GM21528 (cell line): ENCODE data around the gene ENO4.
A peak's percentile ranks its signal among the peaks of the same experiment; 100 is the strongest.

Experiments
- ATAC-seq: cut with Tn5 transposase; IDR thresholded peaks from one replicate; pipeline ENCODE4 v1.9.1; 2021; ENCODE audit warnings: mild to moderate bottlenecking, moderate library complexity; ENCODE audit not compliant: unreplicated experiment, low FRiP score

The ENO4 gene

GRCh38 chr10:116849248-116850057 is at the start of gene ENO4:
ENO4 (plus strand) TSS chr10:116849499; CDS start chr10:116849567, 68 bp downstream.
- peak; percentile 68 for ATAC-seq

GRCh38 chr10:116800286-116800929 is 48.9 kb upstream of the ENO4 start:
- ATAC-seq, result no peak

- no peak for ATAC-seq
These were observed 47.6 kb upstream of the ENO4 start for GRCh38 chr10:116801658-116802057.

- ATAC-seq, result no peak
These were observed 46.8 kb upstream of the ENO4 start for GRCh38 chr10:116802474-116802873.

GRCh38 chr10:116802876-116803275 is 46.4 kb upstream of the ENO4 start:
- ATAC-seq, result no peak

GRCh38 chr10:116803451-116804249 is 45.6 kb upstream of the ENO4 start:
- no peak for ATAC-seq

GRCh38 chr10:116808706-116809105 is 40.6 kb upstream of the ENO4 start:
- no peak for ATAC-seq

GRCh38 chr10:116809483-116810119 is 39.7 kb upstream of the ENO4 start:
- ATAC-seq, result no peak

- ATAC-seq, result no peak
These were observed 39.2 kb upstream of the ENO4 start for GRCh38 chr10:116810120-116810500.

GRCh38 chr10:116810895-116811294 is 38.4 kb upstream of the ENO4 start:
- no peak for ATAC-seq

- no peak for ATAC-seq
These were observed 37.6 kb upstream of the ENO4 start for GRCh38 chr10:116811691-116812090.

GRCh38 chr10:116815641-116816415 is 33.5 kb upstream of the ENO4 start:
- ATAC-seq, result no peak

GRCh38 chr10:116817178-116817577 is 32.1 kb upstream of the ENO4 start:
- ATAC-seq, result no peak

GRCh38 chr10:116817780-116818343 is 31.4 kb upstream of the ENO4 start:
- no peak for ATAC-seq

GRCh38 chr10:116819999-116820677 is 29.2 kb upstream of the ENO4 start:
- ATAC-seq, result no peak

- ATAC-seq, result no peak
These were observed 23.4 kb upstream of the ENO4 start for GRCh38 chr10:116825901-116826300.

GRCh38 chr10:116826803-116827202 is 22.5 kb upstream of the ENO4 start:
- no peak for ATAC-seq

- no peak for ATAC-seq
These were observed 22.1 kb upstream of the ENO4 start for GRCh38 chr10:116827214-116827671.

- no peak for ATAC-seq
These were observed 21.2 kb upstream of the ENO4 start for GRCh38 chr10:116828116-116828515.
